T-cell (primary cell): ENCODE results near the gene ZNF684. TPM values are rescaled to one million over a fixed set of nuclear protein-coding genes. Genes with fewer than 3 reads are reported as not detected.
A peak's percentile ranks its signal among the peaks of the same experiment; 100 is the strongest.
"Not testable (repeated sequence)": the region's sequence is repeated elsewhere in the genome, so short reads cannot be mapped to it uniquely, and the experiment has no call there.

Source experiments
- ATAC-seq, 4 experiments: fragments of 200-7000 bp in 3 of 4; fragments of 150-1000 bp in 1 of 4; cut with Tn5 transposase; replicated peaks in 1 of 4; 1 replicate in 3 of 4; 2 replicates in 1 of 4; pipeline ENCODE4 v1.10.0; 2021; ENCODE audit warnings: moderate library complexity in 3 of 4, mild to moderate bottlenecking in 2 of 4, moderate number of reproducible peaks in 1 of 4
- CTCF ChIA-PET, 2 donors: fragments of 300-600 bp; sonication (Branson Sonifier 250); formaldehyde crosslinking; loops; one replicate each; lab custom pipeline; 2022; ENCODE audit warnings: antibody characterized with exemption in 2 of 2; lab: Charles Lee
- POLR2A ChIA-PET, 2 donors: fragments of 300-600 bp; sonication (Branson Sonifier 250); formaldehyde crosslinking; loops; one replicate each; lab custom pipeline; 2022; ENCODE audit warnings: antibody characterized with exemption in 2 of 2; lab: Charles Lee
- DNase-seq, 35 experiments: peaks; one replicate each; pipeline versions ENCODE4 v3.0.0 to v3.0.0-alpha.2; 2013 to 2023
- H3K27ac ChIP-seq: one replicate; pipeline ENCODE4 v1.5.1; 2013; ENCODE audit warnings: low read length
- H3K27me3 ChIP-seq, 2 experiments: replicated peaks in 1 of 2; 1 replicate in 1 of 2; 2 replicates in 1 of 2; pipeline versions ENCODE4 v1.6.1 to v1.7.0; 2013; ENCODE audit warnings: low read length in 1 of 2, mixed read lengths in 1 of 2; ENCODE audit not compliant: control insufficient read depth in 2 of 2, insufficient read depth in 2 of 2; ENCODE audit errors: extremely low read depth in 1 of 2
- H3K36me3 ChIP-seq, 2 donors: 1 replicate in 1 of 2; 2 replicates in 1 of 2; pipeline versions ENCODE4 v1.6.1 to v1.7.0; 2013; ENCODE audit warnings: low read length in 1 of 2; ENCODE audit not compliant: control insufficient read depth in 2 of 2, insufficient read depth in 1 of 2; ENCODE audit errors: extremely low read depth in 1 of 2
- H3K4me1 ChIP-seq, 2 experiments: 1 replicate in 1 of 2; 2 replicates in 1 of 2; pipeline versions ENCODE4 v1.6.1 to v1.7.0; 2013; ENCODE audit warnings: low read length in 2 of 2, mixed read lengths in 1 of 2; ENCODE audit not compliant: insufficient read depth in 2 of 2, control insufficient read depth in 1 of 2; ENCODE audit errors: extremely low read depth in 1 of 2
- H3K4me3 ChIP-seq, 2 donors: 1 replicate in 1 of 2; 2 replicates in 1 of 2; pipeline versions ENCODE4 v1.5.1 to v1.7.0; 2013; ENCODE audit warnings: mild to moderate bottlenecking in 2 of 2, low read length in 1 of 2, moderate library complexity in 1 of 2; ENCODE audit not compliant: control insufficient read depth in 1 of 2; ENCODE audit errors: extremely low read depth in 1 of 2
- H3K9me3 ChIP-seq: 2 replicates; pipeline ENCODE4 v1.7.0; 2013
- H3K27ac Mint-ChIP-seq, 2 donors: one replicate each; pipeline ENCODE4 v1.8.0; 2020 to 2021; ENCODE audit warnings: mild to moderate bottlenecking in 2 of 2, mixed read lengths in 2 of 2
- H3K27me3 Mint-ChIP-seq, 2 donors: one replicate each; pipeline ENCODE4 v1.8.0; 2021 to 2022; ENCODE audit warnings: mixed read lengths in 2 of 2
- H3K36me3 Mint-ChIP-seq: one replicate; pipeline ENCODE4 v1.8.0; 2021; ENCODE audit warnings: mixed read lengths
- H3K4me1 Mint-ChIP-seq, 3 donors: one replicate each; pipeline ENCODE4 v1.8.0; 2020 to 2022; ENCODE audit warnings: mixed read lengths in 3 of 3, mild to moderate bottlenecking in 1 of 3
- H3K4me3 Mint-ChIP-seq, 3 donors: one replicate each; pipeline ENCODE4 v1.8.0; 2020 to 2022; ENCODE audit warnings: mild to moderate bottlenecking in 3 of 3, mixed read lengths in 3 of 3, moderate library complexity in 3 of 3
- H3K9me3 Mint-ChIP-seq, 3 donors: one replicate each; pipeline ENCODE4 v1.8.0; 2020 to 2022; ENCODE audit warnings: mixed read lengths in 3 of 3
- WGBS: methylation state at CpG from one replicate; pipeline ENCODE4 v1.1.5; 2013; ENCODE audit warnings: missing lambda C conversion rate; ENCODE audit not compliant: insufficient coverage; 5-methylcytosine and 5-hydroxymethylcytosine counted together
- total RNA-seq, 35 experiments: library from RNA in 6 of 35; stranded (reverse) in 6 of 35; fragments of 120-200 nt in 1 of 35; gene quantifications; one replicate each; pipeline versions ENCODE4 v1.2.1 to v1.2.4 and lab custom pipeline; 2013 to 2026

Gene ZNF684
- total RNA-seq (1 to 10 TPM; 2.4 to 6.0 (median 4.5) TPM), total RNA-seq (lab: John Stamatoyannopoulos, UW) (2.9 to 11.6 (median 6.0) reads per million in 29 experiments)
- 5.8 TPM for total RNA-seq (2013)

- DNase-seq (peak; percentile 60 to 93 (median 79)), ATAC-seq (peak; percentile 97 to 99 (median 98))
- H3K4me1 Mint-ChIP-seq, result peaks cover 24 to 28% (median 25%) of the 10 kb centered on the region in 3 donors
- no peaks in the 10 kb centered on the region for H3K9me3 ChIP-seq
- no peaks in the 10 kb centered on the region for H3K27me3 ChIP-seq
- H3K27ac Mint-ChIP-seq, result peak within 1 kb of the TSS; percentile 89 to 95
- H3K4me3 ChIP-seq, result peak within 1 kb of the TSS; percentile 55 to 59
- H3K4me1 ChIP-seq, result peaks cover 7 to 13% of the 10 kb centered on the region in 2 experiments
- CTCF ChIA-PET, result interaction anchor here (0.5 to 1.7 kb wide), 12 partner anchors 9 to 1554 kb away, joined by 3 to 6 read pairs (median 3); partner anchors contain the start of genes EXO5 (in 1 of the 2) and NFYC (in 1 of the 2)
- H3K36me3 ChIP-seq, result no peaks in the 10 kb centered on the region
- H3K27ac ChIP-seq, result peak within 1 kb of the TSS; percentile 77
- peaks cover 12% of the 10 kb centered on the region for H3K36me3 Mint-ChIP-seq
- peaks cover 0 to 4% (median 3%) of the 10 kb centered on the region in 3 donors for H3K9me3 Mint-ChIP-seq
- POLR2A ChIA-PET, result interaction anchor here (0.5 to 0.7 kb wide), 5 partner anchors 20 to 1473 kb away, joined by 3 to 5 read pairs (median 3); no protein-coding TSS in a partner anchor
- H3K4me3 Mint-ChIP-seq, result peak within 1 kb of the TSS; percentile 87 to 99 (median 99)
- under 1% methylated on average over 30 of the region's 35 CpGs for WGBS
- H3K27me3 Mint-ChIP-seq, result peaks cover 0 to 14% of the 10 kb centered on the region in 2 donors
Measured at GRCh38 chr1:40531381-40532061, at the start of gene ZNF684. Gene ZNF684, plus strand, starts transcription at chr1:40531637. Its CDS starts 1,530 bp downstream, at chr1:40533167.

- peaks cover 4 to 30% of the 10 kb centered on the region in 2 donors for H3K36me3 ChIP-seq
- CTCF ChIA-PET, result no interaction called here
Measured at GRCh38 chr1:40495315-40495903, 36.0 kb upstream of the ZNF684 start.

GRCh38 chr1:40502651-40503050 lies 28.8 kb upstream of the ZNF684 start:
- H3K4me3 ChIP-seq, ATAC-seq, DNase-seq, H3K27ac Mint-ChIP-seq, H3K4me1 ChIP-seq, H3K27ac ChIP-seq, POLR2A ChIA-PET, H3K27me3 ChIP-seq, H3K4me1 Mint-ChIP-seq, H3K4me3 Mint-ChIP-seq, H3K36me3 ChIP-seq, H3K27me3 Mint-ChIP-seq: not testable (repeated sequence)
- 91% methylated on average over 4 of the region's 4 CpGs for WGBS
- Mint-ChIP-seq H3K36me3 (peaks cover 53% of the 10 kb centered on the region), H3K9me3 (peaks cover 19 to 48% (median 43%) of the 10 kb centered on the region in 3 donors)
- peaks cover 12% of the 10 kb centered on the region for H3K9me3 ChIP-seq
- CTCF ChIA-PET, result interaction anchor here in 1 of 2 donors (0.6 kb wide), 1 partner anchor 63 kb away, joined by 3 read pairs; no protein-coding TSS in a partner anchor

More at GRCh38 chr1:40495315-40495903, 36.0 kb upstream of the ZNF684 start:
- DNase-seq (no peak), ATAC-seq (no peak)
- Mint-ChIP-seq H3K36me3 (peaks cover 73% of the 10 kb centered on the region), H3K9me3 (peaks cover 13 to 60% (median 57%) of the 10 kb centered on the region in 3 donors), H3K27ac (no peak overlapping the region), H3K27me3 (no peaks in the 10 kb centered on the region), H3K4me1 (no peaks in the 10 kb centered on the region), H3K4me3 (no peak overlapping the region)
- POLR2A ChIA-PET, result no interaction called here
- Histone ChIP-seq H3K4me3 (peak overlapping the region in 1 of 2 donors; percentile 38), H3K27ac (no peak overlapping the region), H3K9me3 (peaks cover 21% of the 10 kb centered on the region), H3K4me1 (no peaks in the 10 kb centered on the region), H3K27me3 (no peaks in the 10 kb centered on the region)
- WGBS, result no CpG with 5 or more reads among the region's 4 CpGs

- ChIA-PET CTCF (interaction anchor here in 1 of 2 donors (1.4 to 2.0 kb wide), 2 partner anchors 24 to 58 kb away, joined by 3 to 4 read pairs; partner anchors contain the start of genes ZFP69B and ZNF684), POLR2A (interaction anchor here in 1 of 2 donors (0.7 kb wide), 1 partner anchor 670 kb away, joined by 3 read pairs; no protein-coding TSS in a partner anchor)
- Mint-ChIP-seq H3K36me3 (peaks cover 31% of the 10 kb centered on the region), H3K4me3 (peak overlapping the region; percentile 88 to 91 (median 90)), H3K27ac (peak overlapping the region in 1 of 2 donors; percentile 86), H3K27me3 (no peaks in the 10 kb centered on the region), H3K4me1 (peaks cover 11 to 15% (median 15%) of the 10 kb centered on the region in 3 donors), H3K9me3 (peaks cover 12 to 34% (median 23%) of the 10 kb centered on the region in 3 donors)
- DNase-seq (peak in 1 of 35 experiments; percentile 7), ATAC-seq (no peak)
- WGBS, result 0% methylated on average over 2 of the region's 6 CpGs
- H3K27me3 ChIP-seq, result no peaks in the 10 kb centered on the region
- peak overlapping the region; percentile 70 for H3K27ac ChIP-seq
- peaks cover 7 to 11% of the 10 kb centered on the region in 2 experiments for H3K4me1 ChIP-seq
- no peaks in the 10 kb centered on the region for H3K36me3 ChIP-seq
- peak overlapping the region; percentile 70 to 91 for H3K4me3 ChIP-seq
- H3K9me3 ChIP-seq, result peaks cover 7% of the 10 kb centered on the region
Measured at GRCh38 chr1:40507973-40508372, 23.5 kb upstream of the ZNF684 start.

- H3K9me3 Mint-ChIP-seq, result peaks cover 11 to 31% (median 22%) of the 10 kb centered on the region in 3 donors
- H3K36me3 Mint-ChIP-seq, result peaks cover 29% of the 10 kb centered on the region
- ChIA-PET CTCF (interaction anchor here in 1 of 2 donors (1.4 to 2.0 kb wide), 2 partner anchors 23 to 59 kb away, joined by 3 to 4 read pairs; partner anchors contain the start of genes ZFP69B and ZNF684), POLR2A (interaction anchor here in 1 of 2 donors (0.7 kb wide), 1 partner anchor 670 kb away, joined by 3 read pairs; no protein-coding TSS in a partner anchor)
- DNase-seq (peak; percentile 48 to 83 (median 69)), ATAC-seq (peak; percentile 97 to 100 (median 99))
- Histone ChIP-seq H3K9me3 (peaks cover 6% of the 10 kb centered on the region), H3K27ac (peak within 1 kb of the TSS; percentile 70), H3K36me3 (no peaks in the 10 kb centered on the region), H3K4me1 (peaks cover 7 to 11% of the 10 kb centered on the region in 2 experiments), H3K27me3 (no peaks in the 10 kb centered on the region), H3K4me3 (peak within 1 kb of the TSS; percentile 70 to 91)
- no peaks in the 10 kb centered on the region for H3K27me3 Mint-ChIP-seq
- peak within 1 kb of the TSS; percentile 88 to 91 (median 90) for H3K4me3 Mint-ChIP-seq
- 1% methylated on average over 70 of the region's 76 CpGs for WGBS
- peak within 1 kb of the TSS; percentile 59 to 86 for H3K27ac Mint-ChIP-seq
- peaks cover 11 to 15% (median 15%) of the 10 kb centered on the region in 3 donors for H3K4me1 Mint-ChIP-seq
Measured at GRCh38 chr1:40508375-40509341, 22.8 kb upstream of the ZNF684 start, which contains the start of gene EXO5. Gene EXO5, plus strand, starts transcription at chr1:40508767. Its CDS starts 5,778 bp downstream, at chr1:40514545.
